NCI-H146 treated with DMSO at 0.1 percent for 48 hours (cell line): Measurements from ENCODE around the gene SMIM10.
"Not testable (repeated sequence)": the region's sequence is repeated elsewhere in the genome, so short reads cannot be mapped to it uniquely, and the experiment has no call there.

Experiments used
- DNase-seq: peaks from one replicate; lab custom pipeline; 2025; ENCODE audit not compliant: unreplicated experiment; lab: John Stamatoyannopoulos, UW

SMIM10 gene

GRCh38 chrX:134990801-134991481 lies at the start of gene SMIM10:
TSS of gene SMIM10 (plus strand) at chrX:134990991. CDS start at chrX:134991096, 105 bp downstream.
- DNase-seq = no peak

- not testable (repeated sequence) for DNase-seq
These were observed 44.4 kb upstream of the SMIM10 start for GRCh38 chrX:134946364-134946763.

GRCh38 chrX:134948333-134949241 lies 42.2 kb upstream of the SMIM10 start:
- DNase-seq = no peak

- DNase-seq = no peak
These were observed 41.5 kb upstream of the SMIM10 start for GRCh38 chrX:134949271-134949670.

- no peak for DNase-seq
These were observed 33.0 kb upstream of the SMIM10 start for GRCh38 chrX:134957836-134958235.

GRCh38 chrX:134960366-134960765 lies 30.4 kb upstream of the SMIM10 start:
- DNase-seq = not testable (repeated sequence)

- DNase-seq = no peak
These were observed 27.8 kb upstream of the SMIM10 start for GRCh38 chrX:134963041-134963440.

- no peak for DNase-seq
These were observed 21.1 kb upstream of the SMIM10 start for GRCh38 chrX:134969726-134970125.

GRCh38 chrX:134971926-134972325 lies 18.9 kb upstream of the SMIM10 start:
- DNase-seq = no peak

- no peak for DNase-seq
These were observed 15.3 kb upstream of the SMIM10 start for GRCh38 chrX:134975516-134975915.

- DNase-seq = no peak
These were observed 8.9 kb upstream of the SMIM10 start for GRCh38 chrX:134981910-134982309.

- no peak for DNase-seq
These were observed 8.0 kb upstream of the SMIM10 start for GRCh38 chrX:134982748-134983147.

GRCh38 chrX:134985479-134985878 lies 5.3 kb upstream of the SMIM10 start:
- DNase-seq = no peak

GRCh38 chrX:134990475-134990800 lies 353 bp upstream of the SMIM10 start:
- DNase-seq = no peak

- no peak for DNase-seq
These were observed 6.9 kb downstream of the SMIM10 start for GRCh38 chrX:134997646-134998045.

GRCh38 chrX:134998246-134998645 lies 7.5 kb downstream of the SMIM10 start:
- DNase-seq = no peak

GRCh38 chrX:134999469-134999868 lies 8.7 kb downstream of the SMIM10 start:
- peak; percentile 6 for DNase-seq

- DNase-seq = no peak
These were observed 9.7 kb downstream of the SMIM10 start for GRCh38 chrX:135000516-135000915.

- DNase-seq = peak; percentile 83
These were observed 13.3 kb downstream of the SMIM10 start for GRCh38 chrX:135003876-135004623.

- DNase-seq = no peak
These were observed 15.4 kb downstream of the SMIM10 start for GRCh38 chrX:135006187-135006586.

- DNase-seq = no peak
These were observed 18.3 kb downstream of the SMIM10 start for GRCh38 chrX:135009057-135009610.
